Esophagus muscularis mucosa (tissue), 4 donors: ENCODE data around the gene SH2B2. TPM values are rescaled to one million over a fixed set of nuclear protein-coding genes. Genes with fewer than 3 reads are reported as not detected.

ENCODE experiments used
- DNase-seq: peaks from one replicate; pipeline ENCODE4 v3.0.0-alpha.2; 2017; ENCODE audit errors: extremely low spot score
- H3K27ac ChIP-seq, 4 donors: fragments of 200-600 bp; sonication (generic); replicated peaks in 1 of 4; 1 replicate in 3 of 4; 2 replicates in 1 of 4; pipeline ENCODE4 v1.5.1; 2016 to 2019; ENCODE audit warnings: mild to moderate bottlenecking in 1 of 4
- H3K27me3 ChIP-seq, 4 donors: fragments of 200-600 bp; sonication (generic); one replicate each; pipeline versions ENCODE4 v1.5.1 to v1.6.0; 2016 to 2019
- H3K36me3 ChIP-seq, 4 donors: fragments of 200-600 bp; sonication (generic); one replicate each; pipeline ENCODE4 v1.5.1; 2016 to 2019
- H3K4me1 ChIP-seq, 4 donors: fragments of 200-600 bp; sonication (generic); one replicate each; pipeline ENCODE4 v1.5.1; 2016 to 2019
- H3K4me3 ChIP-seq, 4 donors: fragments of 200-600 bp; sonication (generic); 1 replicate in 2 of 4; 2 replicates in 2 of 4; pipeline ENCODE4 v1.5.1; 2016 to 2019; ENCODE audit warnings: mild to moderate bottlenecking in 4 of 4, moderate library complexity in 1 of 4
- H3K9me3 ChIP-seq, 4 donors: fragments of 200-600 bp; sonication (generic); 1 replicate in 3 of 4; 2 replicates in 1 of 4; pipeline ENCODE4 v1.5.1; 2016 to 2019
- CTCF ChIP-seq, 3 experiments: fragments of 200-600 bp in 2 of 3; fragments of 450-650 bp in 1 of 3; sonication (generic) in 2 of 3; IDR thresholded peaks; one replicate each; pipeline ENCODE4 v1.5.1; 2017 to 2019; ENCODE audit warnings: antibody characterized with exemption in 3 of 3, mild to moderate bottlenecking in 2 of 3, moderate library complexity in 1 of 3
- EP300 ChIP-seq: sonication (generic); formaldehyde crosslinking; IDR thresholded peaks from one replicate; pipeline ENCODE4 v1.6.1; 2017; ENCODE audit warnings: antibody characterized with exemption
- POLR2A ChIP-seq: fragments of 450-650 bp; IDR thresholded peaks from one replicate; pipeline ENCODE4 v1.6.1; 2017; ENCODE audit warnings: antibody characterized with exemption, moderate library complexity, mild to moderate bottlenecking, low read depth
- POLR2AphosphoS5 ChIP-seq, 2 donors: sonication (generic); formaldehyde crosslinking; IDR thresholded peaks; one replicate each; pipeline ENCODE4 v1.6.1; 2017; ENCODE audit warnings: antibody characterized with exemption in 2 of 2
- WGBS: methylation state at CpG from one replicate; pipeline ENCODE4 v1.1.5; 2018; 5-methylcytosine and 5-hydroxymethylcytosine counted together
- intact Hi-C: fragments of 100-400 bp; cut with DNase I; formaldehyde crosslinking; loops from one replicate; pipeline ENCODE4 v1.15.1; 2023
- total RNA-seq, 4 donors: library from RNA; depleted of rRNA; stranded (reverse); fragments of >200 nt; gene quantifications; one replicate each; pipeline versions ENCODE4 v1.1.0 to v1.2.1, GENCODE V29; 2016

Gene SH2B2
- total RNA-seq, 4 donors from 2014 or later = 3.7 to 10.9 (median 8.9) TPM

- Histone ChIP-seq H3K9me3 (no peaks in the 10 kb centered on the region), H3K27ac (no peak overlapping the region), H3K27me3 (peaks cover 0 to 48% (median 2%) of the 10 kb centered on the region in 4 donors), H3K4me3 (no peak overlapping the region), H3K4me1 (peaks cover 6 to 16% (median 10%) of the 10 kb centered on the region in 4 donors), H3K36me3 (peaks cover 0 to 7% (median under 1%) of the 10 kb centered on the region in 4 donors)
- WGBS = 97% methylated on average over 12 of the region's 14 CpGs
- intact Hi-C loops = no loop called here
- no peak for TF ChIP-seq CTCF (IDR thresholded peaks at IDR 0.05)
- TF ChIP-seq POLR2AphosphoS5 (IDR thresholded peaks at IDR 0.05) = no peak
- TF ChIP-seq POLR2A = no peak
- TF ChIP-seq EP300 = no peak
- no peak for DNase-seq
These were observed 33.5 kb downstream of the SH2B2 start for GRCh38 chr7:102320181-102320580.

DNA sequence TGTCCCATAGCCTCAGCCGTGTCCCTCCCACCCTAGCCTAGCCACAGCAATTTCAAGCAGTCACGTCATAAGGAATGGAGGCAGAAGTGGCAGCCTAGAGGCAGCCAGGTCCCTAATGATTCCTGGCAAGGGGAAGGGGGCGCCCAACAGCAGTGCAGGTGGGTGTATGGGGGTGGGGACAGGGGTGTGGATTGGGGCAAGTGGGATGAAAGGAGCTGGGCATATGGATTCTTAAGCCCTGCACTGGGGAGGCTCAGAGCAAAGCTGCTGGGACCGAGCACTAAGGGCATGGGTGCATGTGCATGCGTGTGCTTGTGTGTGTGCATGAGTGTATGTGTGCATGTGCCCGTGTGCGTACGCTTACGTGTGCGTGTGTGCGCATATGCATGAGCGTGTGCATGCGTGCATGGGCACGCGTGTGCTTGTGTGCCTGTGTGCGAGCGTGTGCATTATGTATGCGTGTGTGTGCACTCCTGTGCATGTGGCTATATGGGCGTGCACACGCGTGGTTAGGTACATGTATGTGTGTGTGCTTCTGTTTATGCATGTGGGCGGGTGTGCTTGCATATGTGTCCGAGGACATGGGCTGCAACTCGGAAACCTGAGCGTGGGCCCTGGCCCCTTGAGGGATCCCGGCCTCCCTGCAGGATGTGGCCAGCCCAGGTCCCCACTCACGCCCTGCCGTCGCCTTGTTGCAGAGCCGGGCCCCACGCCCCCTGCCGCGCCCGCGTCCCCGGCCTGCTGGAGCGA lies 34.1 kb downstream of the SH2B2 start:
- Histone ChIP-seq H3K36me3 (peaks cover 0 to 5% (median 0%) of the 10 kb centered on the region in 4 donors), H3K4me1 (peaks cover 6 to 16% (median 10%) of the 10 kb centered on the region in 4 donors), H3K27me3 (peaks cover 0 to 52% (median 2%) of the 10 kb centered on the region in 4 donors), H3K9me3 (no peaks in the 10 kb centered on the region), H3K4me3 (peak overlapping the region in 1 of 4 donors; percentile 31), H3K27ac (no peak overlapping the region)
- 82% methylated on average over 22 of the region's 37 CpGs for WGBS
- TF ChIP-seq CTCF (IDR thresholded peaks at IDR 0.05) (no peak), EP300 (no peak), POLR2A (no peak), POLR2AphosphoS5 (IDR thresholded peaks at IDR 0.05) (no peak)
- DNase-seq = no peak
- intact Hi-C loops = no loop called here

- TF ChIP-seq EP300 = no peak
- no peak for TF ChIP-seq CTCF (IDR thresholded peaks at IDR 0.05)
- no peak for TF ChIP-seq POLR2A
- TF ChIP-seq POLR2AphosphoS5 (IDR thresholded peaks at IDR 0.05) = no peak
- no peak for DNase-seq
- WGBS = 77% methylated on average over 15 of the region's 73 CpGs
- Histone ChIP-seq H3K27me3 (peaks cover 0 to 53% (median 2%) of the 10 kb centered on the region in 4 donors), H3K4me1 (peaks cover 6 to 16% (median 10%) of the 10 kb centered on the region in 4 donors), H3K9me3 (no peaks in the 10 kb centered on the region), H3K27ac (peak overlapping the region in 2 of 4 donors; percentile 23 to 44), H3K36me3 (peaks cover 0 to 5% (median 0%) of the 10 kb centered on the region in 4 donors), H3K4me3 (peak overlapping the region in 1 of 4 donors; percentile 31)
- intact Hi-C loops = no loop called here
These were observed 34.9 kb downstream of the SH2B2 start for GRCh38 chr7:102321351-102322201.

GRCh38 chr7:102322202-102322715 lies 35.6 kb downstream of the SH2B2 start:
- intact Hi-C loops = no loop called here
- 72% methylated on average over 8 of the region's 8 CpGs for WGBS
- peaks cover 6 to 16% (median 10%) of the 10 kb centered on the region in 4 donors for H3K4me1 ChIP-seq
- no peak for DNase-seq
- peaks cover 0 to 59% (median 4%) of the 10 kb centered on the region in 4 donors for H3K27me3 ChIP-seq
- no peaks in the 10 kb centered on the region for H3K9me3 ChIP-seq
- no peak overlapping the region for H3K4me3 ChIP-seq
- H3K27ac ChIP-seq = no peak overlapping the region
- H3K36me3 ChIP-seq = peaks cover 0 to 4% (median 0%) of the 10 kb centered on the region in 4 donors
- TF ChIP-seq CTCF (IDR thresholded peaks at IDR 0.05) (no peak), EP300 (no peak), POLR2A (no peak), POLR2AphosphoS5 (IDR thresholded peaks at IDR 0.05) (no peak)
